Hepatic stellate cell (primary cell): ENCODE results near the gene EMP2.
A peak's percentile ranks its signal among the peaks of the same experiment; 100 is the strongest.
"Not testable (repeated sequence)": the region's sequence is repeated elsewhere in the genome, so short reads cannot be mapped to it uniquely, and the experiment has no call there.

Experiments used
- DNase-seq: peaks from one replicate; pipeline ENCODE4 v3.0.0; 2011; ENCODE audit warnings: low spot score

Gene EMP2, protein sequence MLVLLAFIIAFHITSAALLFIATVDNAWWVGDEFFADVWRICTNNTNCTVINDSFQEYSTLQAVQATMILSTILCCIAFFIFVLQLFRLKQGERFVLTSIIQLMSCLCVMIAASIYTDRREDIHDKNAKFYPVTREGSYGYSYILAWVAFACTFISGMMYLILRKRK

DNA sequence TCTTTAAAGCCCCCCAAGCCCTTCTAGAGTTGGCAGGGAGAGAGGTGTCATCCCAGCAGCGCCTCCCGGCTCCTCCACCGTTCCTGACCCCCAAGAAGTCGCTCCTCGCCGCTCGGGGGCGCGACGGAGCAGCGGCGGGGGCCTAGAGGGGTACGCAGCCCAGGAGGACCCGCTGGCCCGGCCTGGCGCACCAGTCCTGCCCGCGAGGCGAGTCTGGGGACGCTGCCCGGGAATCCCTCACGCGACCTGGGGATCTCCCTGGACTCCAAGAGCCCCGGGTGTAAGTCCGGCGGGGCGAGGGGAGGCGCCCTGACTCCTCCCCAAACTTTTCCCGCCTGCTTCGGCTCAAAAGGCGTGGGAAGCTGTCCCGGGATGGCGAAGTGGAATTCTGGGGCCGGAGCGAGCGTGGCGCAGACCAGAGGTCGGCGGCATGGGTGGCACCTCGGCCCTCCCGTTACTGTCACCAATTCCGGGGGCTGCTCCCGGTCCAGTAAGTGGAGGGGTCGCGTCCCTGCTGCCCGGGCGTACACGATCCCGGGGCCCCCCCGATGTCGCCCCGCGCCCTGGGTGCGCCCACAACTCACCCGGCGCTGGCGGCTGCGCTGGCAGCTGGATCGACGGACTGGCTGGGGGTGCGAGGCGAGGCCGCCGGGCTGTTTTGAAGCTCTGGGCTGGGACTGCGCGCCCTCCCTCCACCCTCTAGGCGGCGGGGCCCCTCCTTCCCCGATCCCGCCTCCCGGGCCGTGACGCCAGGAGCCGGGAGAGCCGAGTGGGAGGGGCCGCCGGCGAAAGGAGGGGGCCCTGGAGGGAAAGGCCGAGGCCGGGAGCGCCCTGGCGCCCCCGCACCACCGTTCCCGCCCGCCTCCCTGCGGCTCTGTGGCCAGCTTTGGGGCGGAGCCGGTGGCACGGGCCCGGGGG lies at the start of gene EMP2:
TSS of gene EMP2 (minus strand) at position 634 of the 918 bp plus-strand sequence. CDS start 32,981 bp downstream, outside the sequence.
- DNase-seq: peak; percentile 91

GRCh38 chr16:10629592-10629963 lies 49.2 kb upstream of the EMP2 start:
- DNase-seq: no peak

GRCh38 chr16:10625595-10626357 lies 45.4 kb upstream of the EMP2 start:
- DNase-seq: no peak

- no peak for DNase-seq
Measured at GRCh38 chr16:10624527-10624926, 44.1 kb upstream of the EMP2 start.

GRCh38 chr16:10623059-10623458 lies 42.7 kb upstream of the EMP2 start:
- no peak for DNase-seq

GRCh38 chr16:10622036-10622921 lies 41.9 kb upstream of the EMP2 start:
- DNase-seq: no peak

GRCh38 chr16:10621216-10621949 lies 41.0 kb upstream of the EMP2 start:
- not testable (repeated sequence) for DNase-seq

DNA sequence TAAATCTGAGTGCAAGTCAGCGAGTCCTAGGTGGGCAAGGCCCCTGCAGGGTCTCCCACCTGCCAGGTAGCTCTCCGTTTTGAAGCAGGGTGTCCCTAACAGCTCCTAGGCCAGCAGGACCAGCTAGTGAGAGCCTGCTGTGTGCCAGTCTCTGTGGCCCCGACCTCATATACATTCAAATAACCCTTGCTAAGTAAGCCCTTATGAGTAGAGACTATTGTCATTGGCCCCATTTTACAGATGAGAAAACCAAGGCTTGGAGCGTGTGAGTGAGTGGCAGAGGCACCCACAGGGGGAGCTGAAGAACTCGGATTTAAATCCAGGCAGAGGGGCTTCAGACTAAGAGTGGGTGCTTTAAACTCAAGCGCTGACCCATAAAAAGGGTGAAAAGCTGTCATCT lies 39.7 kb upstream of the EMP2 start:
- no peak for DNase-seq

DNA sequence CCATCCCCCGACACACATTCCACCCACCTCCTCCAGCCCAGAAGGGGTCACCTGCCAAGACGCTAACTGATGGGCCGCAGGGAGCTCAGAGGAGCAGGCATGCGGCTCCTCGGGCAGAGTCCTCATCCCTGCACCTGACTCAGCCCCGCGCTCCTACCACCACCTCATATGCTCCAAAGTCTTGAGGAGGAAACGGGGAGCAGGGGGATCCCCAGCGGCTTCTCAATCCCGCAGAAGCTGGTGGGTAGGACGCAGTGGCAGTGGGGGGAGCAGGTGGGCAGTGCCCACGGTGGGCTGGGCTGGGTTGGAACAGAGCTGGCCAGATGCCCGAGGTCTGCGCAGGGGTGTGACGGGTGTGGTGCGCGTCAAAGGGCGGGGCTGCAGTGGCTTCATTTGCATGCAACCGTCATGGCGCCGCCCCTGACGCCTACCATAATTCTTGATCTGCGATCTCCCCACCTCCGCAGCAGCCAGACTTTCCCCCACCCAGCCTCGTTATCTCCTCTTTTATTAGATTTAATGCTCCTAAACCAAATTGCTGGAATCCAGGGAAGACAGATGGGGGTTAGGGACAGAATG lies 39.0 kb upstream of the EMP2 start:
- DNase-seq: no peak

DNA sequence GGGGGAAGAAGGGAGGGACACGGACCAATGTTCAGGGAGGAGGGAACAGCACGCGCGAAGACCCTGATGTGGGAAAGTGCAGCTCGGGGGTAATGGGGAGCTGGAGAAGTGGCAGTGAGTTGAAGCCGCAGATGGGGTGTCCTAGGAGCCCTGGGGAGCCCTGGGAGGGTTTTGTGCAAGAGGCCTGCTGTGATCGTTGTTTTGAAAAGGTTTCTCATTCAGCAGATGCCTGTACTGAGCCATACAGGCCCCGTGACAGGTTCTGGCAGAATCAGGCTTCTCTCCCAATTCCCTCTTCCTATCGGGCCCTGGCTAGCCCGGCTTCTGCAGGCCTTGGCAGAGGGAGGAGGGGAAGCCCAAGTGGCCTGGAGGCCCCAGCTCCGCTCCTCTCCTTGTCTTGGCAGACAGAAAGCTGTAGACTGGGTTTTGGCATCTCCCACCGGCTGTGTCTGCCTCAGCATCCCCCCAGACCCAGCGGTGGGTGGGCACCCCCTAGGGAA lies 38.4 kb upstream of the EMP2 start:
- no peak for DNase-seq

DNA sequence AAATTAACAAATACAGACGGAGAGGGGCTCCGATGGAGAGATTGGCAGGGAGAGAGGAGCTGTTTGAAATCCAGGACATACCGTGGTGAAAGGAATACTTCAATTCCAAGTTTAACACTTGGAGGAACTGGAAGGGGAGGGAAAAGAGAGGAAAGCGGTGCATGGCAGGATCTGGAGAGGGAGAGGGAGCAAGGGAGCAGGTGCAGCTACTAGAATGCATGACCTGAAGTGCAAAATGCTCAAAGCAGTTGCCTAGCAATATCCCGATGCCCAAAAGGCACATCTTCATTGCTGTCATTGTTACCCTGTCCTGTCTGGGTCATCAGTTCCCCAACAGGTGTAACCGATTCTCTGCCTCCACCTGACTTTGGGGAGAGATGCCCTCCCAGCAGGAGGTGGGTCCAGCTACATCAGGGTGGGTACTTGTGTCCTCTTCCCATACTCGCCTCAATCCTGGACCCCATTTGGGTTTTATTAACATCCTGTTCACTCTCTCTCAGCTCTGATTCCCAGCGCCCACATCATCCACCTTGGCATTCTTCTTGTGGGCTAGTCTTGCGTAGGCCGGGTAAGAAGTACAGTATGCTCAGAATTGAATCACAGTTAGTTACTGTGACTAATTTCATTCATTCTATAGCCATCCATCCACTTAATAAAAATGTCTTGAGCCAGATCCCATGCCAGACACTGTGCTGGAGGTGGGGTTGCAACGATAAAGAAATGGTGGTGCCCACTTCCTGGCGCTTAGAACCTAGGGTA lies 37.4 kb upstream of the EMP2 start:
- no peak for DNase-seq

DNA sequence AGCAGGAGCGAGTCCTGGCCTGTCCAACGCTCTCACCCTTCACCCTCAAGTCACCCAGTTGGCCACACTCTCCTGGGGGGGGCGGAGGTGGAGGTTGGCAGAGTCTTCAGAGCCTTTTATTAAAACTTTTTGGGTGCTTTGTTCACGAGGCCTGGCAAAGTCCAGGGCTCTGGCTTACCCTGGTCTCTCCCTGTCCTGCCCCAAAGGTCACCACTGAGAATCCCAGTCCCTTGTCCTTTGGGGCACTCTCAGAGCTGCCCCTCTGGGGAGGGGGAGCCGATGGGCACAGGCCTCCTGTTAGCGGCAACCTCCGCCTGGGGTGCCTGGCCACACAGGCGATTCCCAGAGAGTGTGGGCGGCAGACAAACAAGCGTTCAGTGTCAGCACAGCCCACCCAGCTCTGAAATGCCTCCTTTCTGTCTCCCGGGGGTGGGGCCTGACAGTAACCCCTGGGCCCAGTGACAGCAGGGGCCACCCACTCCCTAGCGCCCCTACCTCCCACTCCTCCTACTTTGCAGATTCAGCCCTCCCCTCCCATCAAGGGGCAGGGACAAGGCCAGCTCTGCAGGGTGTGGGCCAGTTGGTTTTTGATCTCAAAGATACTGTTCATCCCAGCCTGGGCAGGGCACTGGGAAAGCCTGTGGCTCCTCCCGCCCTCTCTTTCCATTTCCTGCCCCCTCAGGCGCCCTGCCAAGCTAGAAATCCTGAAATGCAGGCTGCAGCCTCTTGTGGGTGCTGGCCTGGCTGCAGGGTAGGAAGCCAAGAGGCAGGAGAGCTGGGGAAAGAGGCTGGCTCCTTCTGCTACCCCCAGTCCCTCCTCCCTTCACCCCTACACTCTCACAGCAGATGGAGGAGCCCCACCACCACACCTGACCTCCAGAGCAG lies 36.6 kb upstream of the EMP2 start:
- DNase-seq: peak; percentile 51

GRCh38 chr16:10616419-10616755 lies 36.0 kb upstream of the EMP2 start:
- DNase-seq: no peak

GRCh38 chr16:10614685-10615084 lies 34.3 kb upstream of the EMP2 start:
- no peak for DNase-seq

- DNase-seq: no peak
Measured at GRCh38 chr16:10613785-10614485, 33.5 kb upstream of the EMP2 start.

DNA sequence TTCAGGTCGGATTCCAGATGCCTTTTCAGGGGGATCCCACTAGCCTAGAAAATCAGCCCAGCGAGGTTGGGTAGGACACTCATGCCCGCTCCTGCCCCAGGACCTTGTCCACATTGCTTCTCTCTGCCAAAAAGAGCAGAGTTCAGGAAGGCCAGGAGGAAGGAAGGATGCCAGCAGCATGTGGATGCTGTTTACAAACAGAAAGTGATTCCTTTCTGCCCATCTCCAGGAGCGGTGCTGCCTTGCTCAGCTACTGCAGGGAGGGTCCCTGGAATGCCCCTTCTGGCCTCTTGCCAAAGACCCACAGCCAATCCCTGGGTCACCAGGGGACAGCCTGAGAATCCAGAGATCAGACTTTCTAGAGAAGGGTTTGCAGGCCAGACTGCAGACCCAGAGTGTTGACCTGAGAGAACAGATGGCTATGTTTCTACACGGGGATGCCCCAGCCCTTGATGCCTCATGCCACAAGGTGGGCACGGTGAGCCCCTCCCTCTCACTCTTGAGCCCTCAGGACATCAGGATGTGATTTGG lies 32.3 kb upstream of the EMP2 start:
- no peak for DNase-seq

GRCh38 chr16:10611825-10612342 lies 31.5 kb upstream of the EMP2 start:
- no peak for DNase-seq
